ENCODE data around the gene KIF2C. TPM values are rescaled to one million over a fixed set of nuclear protein-coding genes. Genes with fewer than 3 reads are reported as not detected.

Gene KIF2C
- polyA plus RNA-seq, 1 experiment, result 14.3 TPM

DNA sequence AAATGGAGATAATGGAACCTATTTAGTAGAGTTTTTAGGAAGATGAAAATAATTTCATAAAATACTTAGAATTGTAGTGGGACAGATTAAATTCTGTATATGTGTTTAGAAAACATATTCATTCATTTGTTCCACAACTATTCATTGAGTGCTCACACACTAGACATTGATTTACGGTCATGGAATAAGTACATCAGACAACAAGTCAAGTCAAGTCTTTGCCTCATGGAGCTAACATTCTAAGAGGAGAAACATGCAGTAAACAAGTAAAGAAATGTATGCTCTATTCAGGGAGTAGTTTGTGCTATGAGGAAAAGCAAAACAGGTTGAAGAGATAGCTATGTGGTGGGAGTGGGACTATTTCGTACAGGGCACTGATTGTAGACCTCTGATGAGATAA lies 77.7 kb downstream of the KIF2C start:
- DNase-seq (ENCODE audit: low read depth, low spot score), result no peak
- ChIA-PET CTCF (interaction anchor here (0.5 to 2.5 kb wide), 4 partner anchors 17 to 88 kb away, joined by 3 to 12 read pairs (median 4); partner anchors contain the start of gene PLK3), POLR2A (interaction anchor here (4.3 to 5.5 kb wide), 2 partner anchors 9 to 17 kb away, joined by 81 to 103 read pairs; partner anchors contain the start of genes BTBD19, DYNLT4 and PLK3)
- TF ChIP-seq, protein P1, sequence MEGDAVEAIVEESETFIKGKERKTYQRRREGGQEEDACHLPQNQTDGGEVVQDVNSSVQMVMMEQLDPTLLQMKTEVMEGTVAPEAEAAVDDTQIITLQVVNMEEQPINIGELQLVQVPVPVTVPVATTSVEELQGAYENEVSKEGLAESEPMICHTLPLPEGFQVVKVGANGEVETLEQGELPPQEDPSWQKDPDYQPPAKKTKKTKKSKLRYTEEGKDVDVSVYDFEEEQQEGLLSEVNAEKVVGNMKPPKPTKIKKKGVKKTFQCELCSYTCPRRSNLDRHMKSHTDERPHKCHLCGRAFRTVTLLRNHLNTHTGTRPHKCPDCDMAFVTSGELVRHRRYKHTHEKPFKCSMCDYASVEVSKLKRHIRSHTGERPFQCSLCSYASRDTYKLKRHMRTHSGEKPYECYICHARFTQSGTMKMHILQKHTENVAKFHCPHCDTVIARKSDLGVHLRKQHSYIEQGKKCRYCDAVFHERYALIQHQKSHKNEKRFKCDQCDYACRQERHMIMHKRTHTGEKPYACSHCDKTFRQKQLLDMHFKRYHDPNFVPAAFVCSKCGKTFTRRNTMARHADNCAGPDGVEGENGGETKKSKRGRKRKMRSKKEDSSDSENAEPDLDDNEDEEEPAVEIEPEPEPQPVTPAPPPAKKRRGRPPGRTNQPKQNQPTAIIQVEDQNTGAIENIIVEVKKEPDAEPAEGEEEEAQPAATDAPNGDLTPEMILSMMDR (IDR thresholded peaks at IDR 0.05; ENCODE audit: low read depth, low read length), result no peak
- no peaks in the 10 kb centered on the region; the same call in 1 of the 2 replicates for H3K9me3 ChIP-seq (ENCODE audit: control insufficient read depth, insufficient read depth, low read length)
- no peaks in the 10 kb centered on the region for H3K27me3 ChIP-seq (ENCODE audit: control insufficient read depth, insufficient read depth, low read length)
- H3K4me3 ChIP-seq (ENCODE audit: low read depth, low read length), result no peak overlapping the region
- H3K27ac ChIP-seq (ENCODE audit: low read depth, low read length), result no peak overlapping the region

Small RNA genes within 50 kb of the gene (small RNA-seq; reads per million reads assigned to genes)
- gene RNU5D-1 (ENCODE audit: insufficient read length, low read depth), result 46.5 reads per million, percentile 85 among the genes with 10 or more reads in this experiment
- 4.6 reads per million, percentile 46 among the genes with 10 or more reads in this experiment for gene RNU5F-1 (ENCODE audit: insufficient read length, low read depth)
- gene SNORD38A (ENCODE audit: insufficient read length, low read depth), result 22,630 reads per million, percentile 99 among the genes with 10 or more reads in this experiment
- not detected for gene SNORD38B (ENCODE audit: insufficient read length, low read depth)
- 1.3 reads per million for gene SNORD46 (ENCODE audit: insufficient read length, low read depth)
- not detected for gene SNORD55 (ENCODE audit: insufficient read length, low read depth)

Other genes with a start within 250 kb of the KIF2C start
- gene TMEM53, start 65.4 kb upstream of the KIF2C start, polyA plus RNA-seq (2011; rRNA removed), result 4.4 and 6.1 TPM in 2 replicates
- 2.7 and 3.4 TPM in 2 replicates for gene ARMH1, start 65.1 kb upstream of the KIF2C start, polyA plus RNA-seq (2011; rRNA removed)
- gene RNU5D-1, start 8.7 kb upstream of the KIF2C start, polyA plus RNA-seq (2011; rRNA removed), result not detected in 2 replicates
- 2,661 and 2,755 TPM in 2 replicates for gene RPS8, start 35.7 kb downstream of the KIF2C start, polyA plus RNA-seq (2011; rRNA removed)
- 0.07 and 0.17 TPM in 2 replicates for gene BEST4, start 48.3 kb downstream of the KIF2C start, polyA plus RNA-seq (2011; rRNA removed)
- 14.2 and 20.1 TPM in 2 replicates for gene PLK3, start 60.5 kb downstream of the KIF2C start, polyA plus RNA-seq (2011; rRNA removed)
- gene DYNLT4, start 67.5 kb downstream of the KIF2C start, polyA plus RNA-seq (2011; rRNA removed), result not detected in 2 replicates
- gene BTBD19, start 68.7 kb downstream of the KIF2C start, polyA plus RNA-seq (2011; rRNA removed), result 6.9 and 7.3 TPM in 2 replicates
- 0.20 and 0.36 TPM in 2 replicates for gene PTCH2, start 103.4 kb downstream of the KIF2C start, polyA plus RNA-seq (2011; rRNA removed)
- gene EIF2B3, start 246.8 kb downstream of the KIF2C start, polyA plus RNA-seq (2011; rRNA removed), result 44.0 and 52.4 TPM in 2 replicates

Measured in AG04450 (cell line).